HG02678 (cell line): ENCODE measurements around the gene ARHGEF28.

Source experiments
- ATAC-seq: cut with Tn5 transposase; IDR thresholded peaks from one replicate; pipeline ENCODE4 v1.9.1; 2021; ENCODE audit warnings: mild to moderate bottlenecking, moderate library complexity; ENCODE audit not compliant: unreplicated experiment

Gene ARHGEF28

GRCh38 chr5:73619606-73620333 is 6.2 kb upstream of the ARHGEF28 start:
- no peak for ATAC-seq

- ATAC-seq, result no peak
Measured at GRCh38 chr5:73620334-73620687, 5.7 kb upstream of the ARHGEF28 start.

- no peak for ATAC-seq
Measured at GRCh38 chr5:73623060-73623459, 2.9 kb upstream of the ARHGEF28 start.

- ATAC-seq, result no peak
Measured at GRCh38 chr5:73623901-73624404, 2.0 kb upstream of the ARHGEF28 start.

- no peak for ATAC-seq
Measured at GRCh38 chr5:73624888-73625287, 1.1 kb upstream of the ARHGEF28 start.

- ATAC-seq, result no peak
Measured at GRCh38 chr5:73625372-73625943, 538 bp upstream of the ARHGEF28 start.

GRCh38 chr5:73626814-73627313 is 868 bp downstream of the ARHGEF28 start:
- ATAC-seq, result no peak

GRCh38 chr5:73629456-73629855 is 3.5 kb downstream of the ARHGEF28 start:
- ATAC-seq, result no peak

- ATAC-seq, result no peak
Measured at GRCh38 chr5:73630765-73631164, 4.8 kb downstream of the ARHGEF28 start.

- ATAC-seq, result no peak
Measured at GRCh38 chr5:73631500-73631899, 5.5 kb downstream of the ARHGEF28 start.

- ATAC-seq, result no peak
Measured at GRCh38 chr5:73633060-73633459, 7.1 kb downstream of the ARHGEF28 start.

- no peak for ATAC-seq
Measured at GRCh38 chr5:73636408-73636807, 10.4 kb downstream of the ARHGEF28 start.

GRCh38 chr5:73637565-73637964 is 11.6 kb downstream of the ARHGEF28 start:
- ATAC-seq, result no peak

- no peak for ATAC-seq
Measured at GRCh38 chr5:73638344-73639095, 12.5 kb downstream of the ARHGEF28 start.

- no peak for ATAC-seq
Measured at GRCh38 chr5:73640861-73641320, 14.9 kb downstream of the ARHGEF28 start.

GRCh38 chr5:73641811-73642210 is 15.8 kb downstream of the ARHGEF28 start:
- no peak for ATAC-seq

GRCh38 chr5:73642344-73642743 is 16.3 kb downstream of the ARHGEF28 start:
- no peak for ATAC-seq

- ATAC-seq, result no peak
Measured at GRCh38 chr5:73644385-73644963, 18.5 kb downstream of the ARHGEF28 start.

- ATAC-seq, result no peak
Measured at GRCh38 chr5:73647721-73648120, 21.7 kb downstream of the ARHGEF28 start.

GRCh38 chr5:73648515-73648914 is 22.5 kb downstream of the ARHGEF28 start:
- no peak for ATAC-seq

GRCh38 chr5:73649926-73650325 is 23.9 kb downstream of the ARHGEF28 start:
- no peak for ATAC-seq
